Globus pallidus (tissue), 1 donor: ENCODE results near the gene RALA.
"Not testable (repeated sequence)": the region's sequence is repeated elsewhere in the genome, so short reads cannot be mapped to it uniquely, and the experiment has no call there.

Experiments
- DNase-seq: peaks from one replicate; pipeline ENCODE4 v3.0.0-alpha.2; 2015; ENCODE audit warnings: low spot score

The RALA gene

DNA sequence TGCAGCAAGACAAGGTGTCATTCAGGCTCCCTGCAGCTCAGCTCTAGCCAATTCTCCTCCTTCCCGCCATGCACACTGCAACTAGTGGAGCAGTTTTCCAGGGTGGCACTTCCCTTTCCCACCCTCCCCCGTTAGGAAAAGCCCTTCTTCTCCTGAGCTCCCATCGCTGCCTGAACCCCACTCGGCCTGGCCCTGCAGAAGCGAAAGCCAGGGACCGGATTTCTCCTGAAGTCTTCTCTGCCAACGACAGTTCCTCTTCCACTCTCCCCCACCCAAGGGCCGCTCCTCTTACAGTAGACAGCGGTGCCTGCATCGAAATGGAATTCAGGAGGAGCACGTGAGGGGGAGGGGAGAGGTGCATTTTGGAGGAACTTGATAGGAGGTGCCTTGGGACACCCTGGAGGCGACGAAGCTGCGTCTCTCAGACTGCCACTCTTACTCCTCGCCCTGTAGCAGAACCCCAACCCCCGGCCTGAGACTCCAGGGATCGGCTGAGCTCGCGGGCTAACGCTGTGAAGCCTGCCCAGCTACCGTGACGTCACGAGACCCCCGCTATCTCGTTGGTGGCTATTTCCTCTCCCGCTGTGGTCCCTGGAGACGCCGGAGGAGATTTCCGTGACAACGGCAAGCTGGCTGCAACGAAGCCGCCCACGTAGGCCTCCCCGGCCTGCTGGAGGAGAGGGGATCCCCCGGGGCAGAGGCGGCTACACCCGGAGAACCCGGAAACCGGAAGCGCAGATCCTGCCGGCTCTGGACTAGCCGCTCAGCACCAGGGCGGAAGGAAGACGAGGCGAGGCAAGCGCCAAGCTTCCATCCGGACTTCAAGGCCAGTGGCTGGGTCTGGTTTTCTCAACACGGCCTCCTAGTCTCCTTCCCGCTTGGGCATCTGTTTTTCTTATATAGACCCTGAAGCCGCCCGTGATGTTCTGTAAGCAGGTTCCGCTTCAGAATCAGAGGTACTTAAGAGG, 109.7 kb downstream of the RALA start:
- peak; percentile 95 for DNase-seq

DNA sequence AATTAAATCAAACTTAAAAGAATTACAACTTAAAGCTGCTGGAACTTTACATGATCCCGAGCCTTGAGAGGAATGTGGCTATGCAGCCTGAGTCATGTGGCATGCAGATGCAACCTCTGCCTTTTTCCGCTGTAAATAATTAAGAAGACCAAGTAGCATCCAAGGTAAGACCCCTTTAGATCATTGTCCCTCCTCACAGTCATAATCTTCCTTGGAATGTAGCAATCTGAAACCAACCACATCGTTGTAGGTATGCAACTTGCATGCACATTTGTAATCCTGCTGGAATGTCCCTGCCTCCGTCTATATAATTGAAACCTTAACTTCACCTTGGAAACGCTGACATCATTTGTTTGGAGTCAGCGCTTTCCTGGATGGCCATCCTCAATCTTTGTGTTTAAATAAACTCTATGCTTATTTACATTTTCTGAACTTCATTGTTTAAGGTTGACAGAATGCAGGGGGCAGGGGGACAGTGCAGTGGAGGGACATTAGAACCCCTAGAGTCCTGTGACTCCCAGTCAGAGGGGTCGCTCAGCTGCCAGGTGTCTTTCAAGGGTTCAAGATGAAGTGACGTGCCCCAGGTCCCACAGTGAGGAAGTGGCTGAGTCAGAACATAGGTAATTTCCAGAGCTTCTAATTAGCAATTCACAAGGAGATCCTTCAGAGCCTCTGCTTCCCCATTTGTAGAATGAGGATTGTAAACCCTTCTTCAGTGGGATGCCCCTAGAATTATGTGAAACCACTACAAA, 110.7 kb downstream of the RALA start:
- DNase-seq = no peak

DNA sequence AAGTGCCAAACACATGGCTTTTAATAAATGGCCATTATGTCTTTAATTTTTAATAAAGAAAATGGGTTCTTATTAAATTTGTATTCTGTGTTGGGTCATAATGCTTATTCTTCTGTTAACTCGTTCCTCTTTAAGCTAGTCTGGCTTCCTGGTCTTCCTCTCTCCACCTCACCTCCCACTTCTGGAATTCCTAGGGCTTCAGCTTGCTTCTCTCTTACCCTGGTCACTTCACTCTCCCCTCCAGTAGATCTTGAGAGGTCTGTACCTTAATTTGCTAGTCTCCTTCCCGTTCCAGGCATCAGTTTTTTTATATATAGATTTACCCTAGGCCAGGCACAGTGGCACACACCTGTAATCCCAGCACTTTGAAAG, 111.2 kb downstream of the RALA start:
- DNase-seq = no peak

DNA sequence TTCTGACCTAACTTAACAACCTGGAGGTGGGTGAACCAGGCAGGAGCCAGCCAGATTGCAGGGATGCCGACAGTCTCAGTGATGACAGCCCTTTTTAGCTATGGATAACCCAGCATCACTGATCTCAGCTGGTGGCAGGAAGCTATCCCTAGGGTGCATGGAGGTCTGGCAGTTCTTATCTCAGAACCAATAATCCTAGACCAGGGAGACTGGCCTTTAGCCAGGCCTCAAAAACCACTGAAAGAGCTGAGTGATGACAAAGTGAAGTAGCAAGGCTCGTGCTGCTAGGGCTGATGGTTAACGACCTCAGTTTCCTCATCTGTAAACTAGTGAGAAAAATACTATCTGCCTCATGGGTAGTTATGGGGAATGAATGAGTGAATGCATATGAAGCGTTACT, 112.5 kb downstream of the RALA start:
- DNase-seq = no peak

DNA sequence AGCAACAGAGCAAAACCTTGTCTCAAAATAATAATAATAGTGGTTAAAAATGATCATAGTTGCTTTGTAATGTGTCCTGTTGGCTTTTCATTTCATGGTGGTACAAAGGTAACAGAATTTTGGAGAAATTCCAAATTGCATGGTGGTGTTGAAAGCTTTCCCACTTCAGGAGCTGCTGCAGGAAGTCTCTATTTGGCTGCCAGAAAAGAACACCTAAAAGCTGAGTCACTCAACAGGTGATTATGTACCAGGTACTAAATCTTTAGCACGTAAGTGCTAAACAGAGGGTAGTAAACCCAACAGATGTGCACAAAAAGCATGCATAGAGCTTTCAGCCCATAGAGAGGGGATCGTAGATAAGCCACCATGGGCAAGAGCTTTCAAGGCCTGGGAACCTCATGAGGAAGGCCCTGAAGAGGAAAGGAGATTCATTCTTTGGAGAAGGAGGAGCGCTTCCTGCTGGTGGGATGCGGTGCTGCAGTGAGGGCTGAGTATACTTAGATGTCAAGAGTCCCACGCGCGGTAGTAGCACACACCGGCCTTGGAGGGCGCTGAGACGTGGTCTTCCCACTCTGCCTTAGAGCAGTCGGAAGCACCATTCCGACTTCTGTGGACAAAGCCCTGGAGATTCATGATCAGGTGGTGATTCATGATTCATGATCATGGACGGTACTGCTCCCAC, 118.7 kb downstream of the RALA start:
- DNase-seq = no peak

DNA sequence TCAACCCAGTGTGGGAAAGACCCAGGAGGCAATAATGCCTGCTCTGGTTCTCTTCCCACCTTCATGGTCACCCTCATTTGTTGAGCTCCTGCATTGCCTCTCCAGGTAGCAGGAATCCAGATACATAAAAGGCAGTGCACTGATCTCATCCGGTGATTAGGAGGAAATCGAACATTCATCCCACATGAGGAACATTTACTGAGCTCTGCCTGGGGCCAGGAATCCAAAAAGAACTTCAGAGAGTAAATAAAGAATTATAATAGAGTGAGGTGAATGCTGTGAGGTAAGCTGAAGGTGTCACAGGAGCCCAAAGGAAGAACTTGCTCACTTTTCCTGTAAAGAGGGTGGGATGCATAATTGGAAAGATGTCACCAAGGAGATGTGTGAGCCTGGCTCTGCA, 121.2 kb downstream of the RALA start:
- no peak for DNase-seq

DNA sequence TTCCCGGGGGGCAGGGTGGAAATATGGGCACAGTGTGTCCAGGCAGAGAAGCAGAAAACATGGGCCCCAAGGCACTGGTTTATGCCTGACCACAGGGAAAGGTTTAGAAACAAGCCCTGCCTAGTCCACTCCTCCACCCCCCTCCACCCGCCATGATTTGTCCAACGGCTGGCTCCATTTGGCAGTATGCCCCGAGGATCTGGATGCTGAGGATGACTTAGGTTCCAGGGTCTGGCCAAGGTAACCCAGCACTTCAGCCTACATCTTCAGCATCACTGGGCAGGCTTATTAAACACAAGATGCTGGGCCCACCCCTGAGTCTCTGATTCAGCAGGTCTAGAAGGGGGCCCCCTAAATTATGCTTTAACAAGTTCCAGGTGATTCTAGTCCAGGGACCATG, 121.9 kb downstream of the RALA start:
- no peak for DNase-seq

DNA sequence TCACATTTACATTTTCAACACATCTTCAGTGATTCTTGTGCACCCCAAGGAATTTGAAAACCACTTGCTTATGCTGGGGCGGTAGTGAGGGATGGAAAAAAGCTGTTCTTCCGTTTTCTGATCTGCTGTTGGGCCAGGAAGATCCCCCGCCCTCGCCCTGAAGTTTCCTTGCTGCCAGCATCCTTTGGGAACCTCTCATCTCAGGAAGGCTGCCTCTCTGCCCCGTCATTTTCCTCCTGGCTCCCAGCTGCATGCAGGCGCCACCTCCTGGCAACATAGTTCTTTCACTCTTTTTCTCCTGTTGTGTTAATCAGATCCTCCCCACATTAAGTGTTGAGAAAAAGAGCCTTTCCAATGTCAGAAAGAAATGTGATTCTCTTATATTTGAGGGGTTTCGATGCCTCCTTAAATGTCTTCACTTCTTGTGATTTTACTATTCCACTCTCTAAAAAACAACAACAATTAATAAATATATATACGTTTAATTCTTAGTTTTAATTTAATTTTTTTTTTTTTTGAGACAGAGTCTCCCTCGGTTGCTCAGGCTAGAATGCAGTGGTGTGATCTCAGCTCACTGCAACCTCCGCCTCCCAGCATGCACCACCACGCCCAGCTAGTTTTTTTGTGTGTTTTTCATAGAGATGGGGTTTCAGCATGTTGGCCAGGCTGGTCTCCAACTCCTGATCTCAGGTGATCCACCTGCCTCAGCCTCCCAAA, 122.9 kb downstream of the RALA start:
- peak; percentile 79 for DNase-seq

DNA sequence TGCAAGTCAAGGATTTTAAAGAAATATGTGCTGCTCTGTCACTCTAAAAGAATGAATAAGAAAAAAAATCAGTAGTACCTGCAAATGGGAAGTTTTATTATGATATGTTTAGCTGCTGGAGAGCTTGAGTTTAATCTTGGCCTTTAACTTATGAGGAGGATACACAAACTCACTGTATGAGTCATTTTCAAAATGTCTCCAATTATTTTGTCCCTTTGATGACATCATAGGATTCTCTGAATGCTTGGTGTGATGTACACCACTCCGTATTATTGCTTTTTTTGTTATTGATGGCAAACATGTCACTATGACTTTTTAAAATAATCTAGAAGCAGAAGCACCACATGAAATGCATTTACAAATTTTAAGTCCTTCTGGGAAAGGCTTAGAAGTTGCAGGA, 125.8 kb downstream of the RALA start:
- no peak for DNase-seq

DNA sequence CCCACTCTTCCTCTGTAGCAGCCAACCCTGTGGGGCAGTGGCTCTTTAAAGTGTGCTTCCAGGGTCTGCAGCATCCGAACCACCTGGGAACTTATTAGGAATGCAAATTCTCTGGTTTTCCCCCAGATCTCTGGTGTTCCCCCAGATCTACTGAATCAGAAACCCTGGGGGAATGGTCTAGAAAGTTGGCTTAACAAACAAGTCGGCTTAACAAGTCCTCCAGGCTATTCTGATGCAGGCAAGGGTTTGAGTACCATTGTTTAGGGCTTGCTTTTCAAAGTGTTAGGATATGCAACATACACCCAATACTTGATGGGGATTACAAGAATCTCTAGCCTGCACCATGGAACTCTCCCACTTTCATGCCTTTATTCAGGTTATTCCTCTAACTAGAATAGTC, 126.3 kb downstream of the RALA start:
- no peak for DNase-seq

DNA sequence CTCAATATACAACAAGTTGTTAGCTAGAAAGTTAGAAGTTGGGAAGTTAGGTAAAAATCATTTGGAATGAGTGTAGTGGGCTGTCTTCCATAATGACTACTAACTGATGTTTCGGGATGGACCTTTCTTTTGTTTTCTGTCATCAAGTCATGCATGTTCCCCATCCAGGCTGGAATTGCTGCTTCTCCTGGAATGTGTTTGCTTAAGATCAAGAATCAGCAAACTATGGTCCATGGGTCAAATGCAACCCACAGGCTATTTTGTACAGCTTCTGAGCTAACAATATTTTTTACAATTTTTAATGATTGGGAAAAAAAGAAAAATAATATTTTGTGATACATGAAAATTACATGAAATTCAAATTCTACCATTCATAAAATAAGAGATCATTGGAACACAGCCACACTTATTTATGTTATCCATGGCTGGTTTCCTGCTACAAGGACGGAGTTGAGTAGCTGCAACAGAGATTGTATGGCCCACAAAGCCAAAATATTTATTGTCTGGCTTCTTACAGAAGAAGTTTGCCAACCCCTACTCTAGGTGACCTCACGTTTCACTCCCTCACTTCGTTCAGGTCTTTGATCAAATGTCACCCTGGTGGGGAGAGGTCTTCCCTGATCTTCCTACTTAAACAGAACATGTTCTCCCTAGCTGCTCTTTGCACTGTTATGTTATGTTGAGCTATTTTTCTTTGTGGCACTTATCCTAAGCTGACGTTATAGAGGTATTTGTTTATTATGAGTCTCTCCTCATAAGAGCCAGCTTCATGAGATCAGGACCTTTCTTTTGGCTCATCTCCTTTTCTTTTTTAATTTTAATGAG, 127.1 kb downstream of the RALA start:
- DNase-seq = no peak

DNA sequence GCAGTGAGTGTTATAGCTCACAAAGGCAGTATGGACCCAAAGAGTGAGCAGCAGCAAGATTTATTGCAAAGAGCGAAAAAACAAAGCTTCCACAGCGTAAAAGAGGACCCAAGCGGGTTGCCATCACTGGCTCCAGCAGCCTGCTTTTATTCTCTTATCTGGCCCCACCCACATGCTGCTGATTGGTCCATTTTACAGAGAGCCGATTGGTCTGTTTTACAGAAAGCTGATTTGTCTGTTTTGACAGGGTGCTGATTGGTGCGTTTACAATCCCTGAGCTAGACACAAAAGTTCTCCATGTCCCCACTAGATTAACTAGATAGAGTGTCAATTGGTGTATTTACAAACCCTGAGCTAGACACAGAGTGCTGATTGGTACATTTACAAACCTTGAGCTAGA, 129.9 kb downstream of the RALA start:
- DNase-seq = not testable (repeated sequence)

DNA sequence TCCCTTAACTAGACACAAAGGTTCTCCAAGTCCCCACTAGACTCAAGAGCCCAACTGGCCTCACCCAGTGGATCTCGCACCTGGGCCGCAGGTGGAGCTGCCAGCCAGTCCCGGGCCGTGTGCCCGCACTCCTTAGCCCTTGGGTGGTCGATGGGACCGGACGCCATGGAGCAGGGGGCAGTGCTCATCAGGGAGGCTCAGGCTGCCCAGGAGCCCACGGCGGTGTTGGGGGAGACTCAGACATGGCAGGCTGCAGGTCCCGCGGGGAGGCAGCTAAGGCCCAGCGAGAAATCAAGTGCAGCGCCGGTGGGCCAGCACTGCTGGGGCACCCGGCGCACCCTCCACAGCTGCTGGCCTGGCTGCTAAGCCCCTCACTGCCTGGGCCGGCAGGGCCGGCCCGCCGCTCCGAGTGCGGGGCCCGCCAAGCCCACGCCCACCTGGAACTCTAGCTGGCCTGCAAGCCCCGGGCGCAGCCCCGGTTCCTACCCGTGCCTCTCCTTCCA, 130.5 kb downstream of the RALA start:
- DNase-seq = no peak

DNA sequence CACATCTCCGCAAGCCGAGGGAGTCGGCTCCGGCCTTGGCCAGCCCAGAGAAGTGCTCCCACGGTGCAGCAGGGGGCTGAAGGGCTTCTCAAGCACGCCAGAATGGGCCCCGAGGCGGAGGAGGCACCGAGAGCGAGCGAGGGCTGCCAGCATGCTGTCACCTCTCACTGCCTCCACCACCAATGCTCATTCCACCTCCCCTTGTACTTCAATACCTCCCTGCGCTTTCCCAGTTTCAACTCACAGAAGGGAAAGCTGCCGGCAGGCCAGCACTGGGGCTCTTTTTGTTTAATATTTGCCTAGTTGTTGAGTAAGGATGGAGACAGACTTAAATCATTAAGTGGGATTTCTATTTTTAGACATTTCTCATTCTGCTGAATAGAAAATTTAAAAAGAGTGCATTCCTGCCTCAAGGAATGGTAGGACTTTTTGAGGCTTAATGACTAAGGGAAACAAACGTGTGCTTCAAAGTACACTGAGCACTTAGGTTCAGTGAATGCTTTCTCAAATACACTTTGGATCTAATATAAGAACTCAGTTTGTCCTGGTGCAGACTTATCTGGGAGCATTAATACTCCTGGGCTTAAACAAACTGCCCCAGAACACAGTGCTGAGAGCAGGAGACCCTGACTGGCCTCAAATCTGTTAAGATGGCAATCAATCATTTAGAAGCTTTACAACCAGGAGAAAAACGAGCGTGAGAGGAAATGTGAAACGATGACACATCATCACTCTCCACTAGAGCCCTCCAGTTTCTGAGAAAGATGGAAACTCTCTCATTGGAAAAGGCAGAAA, 131.2 kb downstream of the RALA start:
- no peak for DNase-seq

DNA sequence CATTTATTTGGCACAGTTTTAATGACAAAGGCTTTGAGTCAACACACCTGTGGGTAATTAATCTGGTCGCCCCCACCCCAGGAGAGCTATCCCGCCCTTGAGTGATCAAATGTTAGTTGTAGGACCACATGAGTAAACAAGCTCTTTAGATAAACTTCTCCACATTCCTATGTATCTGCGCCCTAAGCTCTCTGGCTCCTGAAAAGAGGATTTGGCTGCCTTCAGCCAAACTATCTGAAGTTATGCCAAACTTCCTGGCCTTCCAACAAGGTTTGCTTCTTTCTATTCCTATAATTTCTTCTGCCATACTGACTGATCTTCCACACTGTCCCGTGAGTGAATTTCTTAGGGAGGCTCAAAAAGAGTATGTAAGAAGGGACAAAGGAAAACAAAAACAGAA, 134.2 kb downstream of the RALA start:
- no peak for DNase-seq
